Right lobe of liver (tissue), 4 donors: ENCODE results near the gene SLC2A1.

Experiments used
- POLR2A ChIP-seq: fragments of 450-650 bp; IDR thresholded peaks from one replicate; pipeline ENCODE4 v1.6.1; 2017; ENCODE audit warnings: antibody characterized with exemption, mild to moderate bottlenecking
- TF ChIP-seq, protein P1 (sequence below), 4 donors: fragments of 200-600 bp in 3 of 4; fragments of 450-650 bp in 1 of 4; IDR thresholded peaks; one replicate each; pipeline versions ENCODE4 v1.5.1 to v1.8.0; 2016 to 2022; ENCODE audit warnings: antibody characterized with exemption in 4 of 4, mild to moderate bottlenecking in 2 of 4
- donor health status: DM: no; HTN: no; CAD: no.
- donor health status: DM: no; HTN: no; CAD: no.
- donor health status: DM: no; HTN: yes; CAD: no.

DNA sequence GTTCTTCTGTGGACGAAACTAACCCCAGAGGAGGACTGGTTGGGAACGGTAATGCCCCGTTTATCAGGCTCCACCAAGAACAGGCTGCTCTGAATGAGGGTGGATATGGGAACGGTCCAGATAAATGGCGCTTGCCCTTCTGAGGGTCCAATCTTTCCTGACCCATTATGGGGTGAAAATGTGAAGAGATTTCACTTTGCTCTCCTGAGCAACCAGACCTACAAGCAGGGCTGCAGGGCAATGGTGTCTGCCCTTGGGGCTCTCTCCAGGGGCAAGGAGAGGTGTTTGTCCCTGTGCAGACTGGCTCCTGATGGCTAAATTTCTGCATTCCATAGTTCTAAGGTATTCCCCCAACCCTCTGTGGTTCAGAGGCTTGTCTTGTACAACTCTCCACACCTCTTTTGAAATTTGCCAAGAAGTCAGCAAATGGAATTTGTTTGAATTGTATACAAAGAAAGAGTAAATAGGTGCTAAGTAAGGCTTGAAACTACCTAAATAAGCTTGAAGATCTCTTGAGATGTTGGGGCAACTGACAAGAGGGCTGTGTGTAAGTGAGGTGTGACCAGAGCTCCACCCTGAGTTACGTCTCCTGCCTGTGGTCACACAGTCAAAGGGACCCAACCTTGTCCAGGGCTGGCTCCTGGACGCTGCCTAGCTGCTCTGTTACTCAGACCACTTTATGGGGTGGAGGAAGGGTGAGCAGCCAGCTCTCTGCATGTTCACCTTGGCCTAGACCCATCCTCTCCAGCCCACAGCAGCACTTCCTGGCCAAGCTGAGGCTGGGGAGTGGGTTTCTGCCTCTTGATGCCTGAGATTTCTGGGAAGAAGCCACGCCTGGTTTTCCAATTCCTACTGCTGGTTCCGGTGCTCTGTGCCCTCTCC lies 24.8 kb downstream of the SLC2A1 start:
- TF ChIP-seq, protein P1, sequence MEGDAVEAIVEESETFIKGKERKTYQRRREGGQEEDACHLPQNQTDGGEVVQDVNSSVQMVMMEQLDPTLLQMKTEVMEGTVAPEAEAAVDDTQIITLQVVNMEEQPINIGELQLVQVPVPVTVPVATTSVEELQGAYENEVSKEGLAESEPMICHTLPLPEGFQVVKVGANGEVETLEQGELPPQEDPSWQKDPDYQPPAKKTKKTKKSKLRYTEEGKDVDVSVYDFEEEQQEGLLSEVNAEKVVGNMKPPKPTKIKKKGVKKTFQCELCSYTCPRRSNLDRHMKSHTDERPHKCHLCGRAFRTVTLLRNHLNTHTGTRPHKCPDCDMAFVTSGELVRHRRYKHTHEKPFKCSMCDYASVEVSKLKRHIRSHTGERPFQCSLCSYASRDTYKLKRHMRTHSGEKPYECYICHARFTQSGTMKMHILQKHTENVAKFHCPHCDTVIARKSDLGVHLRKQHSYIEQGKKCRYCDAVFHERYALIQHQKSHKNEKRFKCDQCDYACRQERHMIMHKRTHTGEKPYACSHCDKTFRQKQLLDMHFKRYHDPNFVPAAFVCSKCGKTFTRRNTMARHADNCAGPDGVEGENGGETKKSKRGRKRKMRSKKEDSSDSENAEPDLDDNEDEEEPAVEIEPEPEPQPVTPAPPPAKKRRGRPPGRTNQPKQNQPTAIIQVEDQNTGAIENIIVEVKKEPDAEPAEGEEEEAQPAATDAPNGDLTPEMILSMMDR (IDR thresholded peaks at IDR 0.05): no peak
- no peak for TF ChIP-seq POLR2A
